Astrocyte (in vitro differentiated cells and primary cell): Measurements from ENCODE around the gene SLC12A8.

ENCODE experiments used
- EZH2 ChIP-seq: IDR thresholded peaks from 2 replicates; pipeline ENCODE4 v1.6.1; 2012; ENCODE audit warnings: mild to moderate bottlenecking, low read length, inconsistent platforms; ENCODE audit not compliant: insufficient read depth
- TF ChIP-seq, protein P1 (sequence below): IDR thresholded peaks from 2 replicates; pipeline ENCODE4 v1.5.1; 2011; ENCODE audit warnings: low read depth, mild to moderate bottlenecking, inconsistent platforms, low read length, moderate library complexity; ENCODE audit not compliant: insufficient read depth

DNA sequence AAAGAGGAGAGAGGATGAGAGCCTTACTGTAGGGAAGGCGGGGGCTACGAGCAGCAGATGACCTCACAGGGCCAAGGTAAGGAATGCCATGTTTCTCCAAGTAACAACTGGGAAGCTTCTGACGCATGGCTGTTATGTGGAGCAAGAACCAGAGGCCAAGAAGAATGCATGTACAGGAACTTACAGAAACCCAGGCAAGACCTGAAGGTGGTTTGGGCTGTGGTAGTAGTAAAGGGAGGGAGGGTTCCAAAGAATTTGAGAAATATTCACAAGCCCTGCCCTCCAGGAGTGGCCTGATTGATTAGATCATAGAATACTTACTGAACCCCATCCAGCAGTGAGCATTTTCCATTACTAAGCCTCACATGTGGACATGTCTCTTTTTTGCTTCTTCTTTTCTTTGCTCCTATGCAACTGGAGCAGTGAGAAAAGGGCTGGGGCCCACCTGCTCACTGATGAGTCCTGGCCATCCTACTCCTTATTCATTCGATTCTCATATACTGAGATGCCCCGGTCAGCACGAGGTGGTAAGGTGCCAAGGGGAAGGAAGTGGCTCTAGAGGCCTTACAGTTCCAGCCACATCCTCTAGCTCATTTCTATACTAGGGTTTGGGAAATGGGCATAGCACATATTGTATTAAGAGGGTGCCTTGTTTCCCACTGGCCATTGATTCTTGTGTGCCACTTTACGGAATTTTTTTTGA, 8.3 kb upstream of the SLC12A8 start:
- TF ChIP-seq, protein P1, sequence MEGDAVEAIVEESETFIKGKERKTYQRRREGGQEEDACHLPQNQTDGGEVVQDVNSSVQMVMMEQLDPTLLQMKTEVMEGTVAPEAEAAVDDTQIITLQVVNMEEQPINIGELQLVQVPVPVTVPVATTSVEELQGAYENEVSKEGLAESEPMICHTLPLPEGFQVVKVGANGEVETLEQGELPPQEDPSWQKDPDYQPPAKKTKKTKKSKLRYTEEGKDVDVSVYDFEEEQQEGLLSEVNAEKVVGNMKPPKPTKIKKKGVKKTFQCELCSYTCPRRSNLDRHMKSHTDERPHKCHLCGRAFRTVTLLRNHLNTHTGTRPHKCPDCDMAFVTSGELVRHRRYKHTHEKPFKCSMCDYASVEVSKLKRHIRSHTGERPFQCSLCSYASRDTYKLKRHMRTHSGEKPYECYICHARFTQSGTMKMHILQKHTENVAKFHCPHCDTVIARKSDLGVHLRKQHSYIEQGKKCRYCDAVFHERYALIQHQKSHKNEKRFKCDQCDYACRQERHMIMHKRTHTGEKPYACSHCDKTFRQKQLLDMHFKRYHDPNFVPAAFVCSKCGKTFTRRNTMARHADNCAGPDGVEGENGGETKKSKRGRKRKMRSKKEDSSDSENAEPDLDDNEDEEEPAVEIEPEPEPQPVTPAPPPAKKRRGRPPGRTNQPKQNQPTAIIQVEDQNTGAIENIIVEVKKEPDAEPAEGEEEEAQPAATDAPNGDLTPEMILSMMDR = no peak
- TF ChIP-seq EZH2 = no peak
